ENCODE data around the gene CCDC142. TPM values are rescaled to one million over a fixed set of nuclear protein-coding genes. Genes with fewer than 3 reads are reported as not detected.

CCDC142 gene
- polyA plus RNA-seq, 6 donors from 2014 or later: 5.9 to 25.9 (median 12.0) TPM

- ATAC-seq (ENCODE audit: low read depth in 2 of 2): no peak
- Mint-ChIP-seq H3K4me3 (no peak overlapping the region), H3K27me3 (peaks cover 0 to 12% (median 0%) of the 10 kb centered on the region in 3 donors), H3K36me3 (no peaks in the 10 kb centered on the region), H3K9me3 (no peaks in the 10 kb centered on the region), H3K4me1 (peaks cover 20 to 40% (median 35%) of the 10 kb centered on the region in 3 donors), H3K27ac (peak overlapping the region in 2 of 6 donors; percentile 25 to 89)
- no peak for DNase-seq
These were observed 46.5 kb downstream of the CCDC142 start for GRCh38 chr2:74436111-74436805.

DNA sequence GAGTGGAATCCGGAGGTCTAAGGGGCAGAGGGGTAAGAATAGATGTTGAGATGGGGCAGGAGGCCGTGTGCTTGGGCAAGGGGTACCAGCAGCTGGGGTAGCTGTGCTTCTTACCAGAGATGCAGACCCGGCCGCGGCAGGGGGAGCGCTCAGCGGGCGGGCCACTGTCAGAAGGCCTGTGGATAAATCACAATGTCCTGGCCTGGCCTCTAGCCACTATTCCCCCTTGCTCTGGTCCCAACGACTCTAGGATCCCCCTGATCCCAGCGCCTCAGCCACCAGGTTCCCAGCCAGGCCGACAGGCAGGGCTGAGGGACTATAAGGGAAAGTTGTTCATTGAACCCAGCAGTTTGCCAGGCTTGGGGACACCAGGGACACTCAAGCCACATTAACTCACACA lies 52.3 kb downstream of the CCDC142 start:
- no peak overlapping the region for H3K4me3 Mint-ChIP-seq
- DNase-seq (no peak), ATAC-seq (ENCODE audit: low read depth in 2 of 2) (no peak)
- H3K36me3 Mint-ChIP-seq: no peaks in the 10 kb centered on the region
- peak overlapping the region in 1 of 6 donors; percentile 19 for H3K27ac Mint-ChIP-seq
- no peaks in the 10 kb centered on the region for H3K27me3 Mint-ChIP-seq
- no peaks in the 10 kb centered on the region for H3K9me3 Mint-ChIP-seq
- H3K4me1 Mint-ChIP-seq: peaks cover 0 to 4% (median 0%) of the 10 kb centered on the region in 3 donors

DNA sequence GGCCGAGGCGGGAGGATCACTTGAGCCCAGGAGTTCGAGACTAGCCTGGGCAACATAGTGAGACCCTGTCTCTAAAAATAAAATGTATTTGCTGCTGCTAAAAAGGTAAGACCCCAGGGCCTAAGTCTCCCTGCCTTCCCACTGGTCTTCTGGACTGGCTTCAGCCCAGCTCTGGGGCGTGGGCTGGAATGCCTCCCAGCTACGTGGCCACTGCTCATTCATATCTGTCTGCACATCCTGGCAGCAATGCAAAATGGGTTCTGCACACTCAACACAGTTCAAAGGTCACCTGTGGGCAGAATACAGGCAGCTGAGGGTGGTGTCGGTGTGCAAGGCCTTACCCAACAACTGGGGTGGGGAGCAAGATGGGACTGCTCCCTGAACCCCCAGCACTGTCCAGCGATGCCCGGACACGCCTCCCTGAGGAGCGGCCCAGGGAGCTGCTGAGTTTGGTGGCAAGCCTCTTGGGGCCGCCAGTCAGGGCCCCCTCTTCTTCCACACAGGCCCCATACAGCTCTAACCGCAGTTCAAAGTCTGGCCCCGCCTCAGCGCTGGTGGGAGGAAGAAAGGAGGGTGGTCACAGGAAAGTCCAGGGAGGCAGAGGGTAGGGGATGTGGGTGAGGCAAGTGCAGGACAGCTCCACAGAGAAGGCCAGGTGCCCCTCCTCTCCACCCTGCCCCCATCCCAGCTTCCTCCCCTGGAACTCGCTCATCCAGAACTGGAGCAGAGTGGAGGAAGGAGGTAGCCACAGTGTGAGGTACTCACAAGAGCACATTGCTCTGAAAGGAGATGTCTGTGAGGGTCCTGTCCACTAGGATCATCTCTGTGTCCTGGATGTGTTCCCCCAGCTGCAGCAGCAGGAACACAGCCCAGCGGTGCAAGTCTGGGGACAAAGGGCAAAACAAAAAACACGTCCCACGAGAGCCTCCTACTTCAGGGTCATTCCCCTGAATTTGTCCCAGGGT lies 53.0 kb downstream of the CCDC142 start:
- no peak for DNase-seq

GRCh38 chr2:74428675-74429074 lies 54.1 kb downstream of the CCDC142 start:
- Mint-ChIP-seq H3K4me3 (peak overlapping the region in 1 of 8 donors; percentile 41), H3K27me3 (no peaks in the 10 kb centered on the region), H3K27ac (no peak overlapping the region), H3K9me3 (no peaks in the 10 kb centered on the region), H3K36me3 (no peaks in the 10 kb centered on the region), H3K4me1 (peaks cover 0 to 4% (median 0%) of the 10 kb centered on the region in 3 donors)
- DNase-seq: no peak
- ATAC-seq (ENCODE audit: low read depth in 2 of 2): no peak

More for the DNA sequence above, 53.0 kb downstream of the CCDC142 start:
- peak overlapping the region in 1 of 6 donors; percentile 6 for H3K27ac Mint-ChIP-seq
- H3K4me3 Mint-ChIP-seq: no peak overlapping the region
- no peaks in the 10 kb centered on the region for H3K9me3 Mint-ChIP-seq
- no peaks in the 10 kb centered on the region for H3K36me3 Mint-ChIP-seq
- H3K4me1 Mint-ChIP-seq: peaks cover 0 to 4% (median 0%) of the 10 kb centered on the region in 3 donors
- ATAC-seq (ENCODE audit: low read depth in 2 of 2): no peak
- H3K27me3 Mint-ChIP-seq: no peaks in the 10 kb centered on the region

- H3K27me3 Mint-ChIP-seq: no peaks in the 10 kb centered on the region
- H3K9me3 Mint-ChIP-seq: no peaks in the 10 kb centered on the region
- peak overlapping the region in 2 of 6 donors; percentile 60 to 96 for H3K27ac Mint-ChIP-seq
- peaks cover 0 to 10% (median 9%) of the 10 kb centered on the region in 3 donors for H3K4me1 Mint-ChIP-seq
- DNase-seq (no peak), ATAC-seq (ENCODE audit: low read depth in 2 of 2) (no peak)
- no peaks in the 10 kb centered on the region for H3K36me3 Mint-ChIP-seq
- peak overlapping the region in 1 of 8 donors; percentile 41 for H3K4me3 Mint-ChIP-seq
These were observed 55.2 kb downstream of the CCDC142 start for GRCh38 chr2:74427551-74427950.

DNA sequence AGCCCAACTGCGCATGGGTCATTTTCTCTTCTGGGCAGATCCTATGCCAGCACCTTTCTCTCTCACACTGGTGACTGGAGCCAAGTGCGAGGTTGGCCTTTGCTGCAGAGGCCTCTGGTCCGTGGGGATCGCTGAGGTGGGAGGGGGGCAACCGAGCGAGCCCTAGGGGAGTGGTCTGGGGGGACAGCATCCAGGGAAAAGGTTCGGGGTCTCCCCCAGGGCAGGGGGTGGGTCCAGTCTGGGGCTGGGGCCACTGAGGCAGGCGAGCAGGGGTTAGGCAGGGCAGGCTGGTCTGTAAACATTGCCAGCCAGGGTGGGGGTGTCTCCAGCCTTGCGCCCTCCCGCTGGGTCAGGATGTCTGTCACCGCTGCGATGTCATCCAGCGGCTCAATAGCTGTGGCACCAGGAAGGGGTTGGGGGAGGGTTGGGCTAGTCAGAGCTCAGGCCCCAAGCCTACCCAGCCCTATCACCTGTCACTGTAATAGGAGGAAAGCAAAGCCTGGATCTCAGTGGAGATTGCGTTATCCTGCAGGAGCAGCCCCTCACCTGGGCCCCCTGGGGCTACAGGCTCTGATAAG lies 56.5 kb downstream of the CCDC142 start:
- Mint-ChIP-seq H3K27ac (peak overlapping the region in 1 of 6 donors; percentile 83), H3K4me3 (no peak overlapping the region), H3K9me3 (no peaks in the 10 kb centered on the region), H3K27me3 (no peaks in the 10 kb centered on the region), H3K4me1 (peaks cover 8 to 19% (median 9%) of the 10 kb centered on the region in 3 donors), H3K36me3 (no peaks in the 10 kb centered on the region)
- DNase-seq: no peak
- no peak for ATAC-seq (ENCODE audit: low read depth in 2 of 2)

- H3K27ac Mint-ChIP-seq: peak overlapping the region in 2 of 6 donors; percentile 15 to 49
- H3K27me3 Mint-ChIP-seq: no peaks in the 10 kb centered on the region
- DNase-seq (no peak), ATAC-seq (ENCODE audit: low read depth in 2 of 2) (no peak)
- peak overlapping the region in 1 of 8 donors; percentile 35 for H3K4me3 Mint-ChIP-seq
- no peaks in the 10 kb centered on the region for H3K9me3 Mint-ChIP-seq
- no peaks in the 10 kb centered on the region for H3K36me3 Mint-ChIP-seq
- H3K4me1 Mint-ChIP-seq: peaks cover 14 to 27% (median 14%) of the 10 kb centered on the region in 3 donors
These were observed 57.3 kb downstream of the CCDC142 start for GRCh38 chr2:74425523-74425922.

DNA sequence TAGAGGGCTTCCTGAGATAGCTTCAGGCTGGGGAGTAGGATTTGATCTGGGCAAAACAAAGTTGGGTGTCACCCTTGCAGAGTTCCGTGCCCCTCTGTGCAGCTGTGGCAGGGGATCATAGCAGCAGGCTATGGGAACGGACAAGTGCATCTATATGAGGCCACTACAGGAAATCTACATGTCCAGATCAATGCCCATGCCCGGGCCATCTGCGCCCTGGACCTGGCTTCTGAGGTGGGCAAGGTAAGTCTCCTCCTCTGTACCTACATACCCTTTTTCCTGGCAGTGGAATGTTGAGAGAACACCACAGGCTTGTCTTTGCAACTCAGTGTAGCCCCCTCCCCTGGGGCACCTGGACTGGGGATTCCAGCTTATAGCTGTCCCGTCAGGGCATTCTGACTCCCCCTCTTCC lies 57.8 kb downstream of the CCDC142 start:
- Mint-ChIP-seq H3K4me3 (peak overlapping the region in 2 of 8 donors; percentile 20 to 35), H3K27ac (peak overlapping the region in 2 of 6 donors; percentile 8 to 12), H3K9me3 (no peaks in the 10 kb centered on the region), H3K4me1 (peaks cover 19 to 32% (median 19%) of the 10 kb centered on the region in 3 donors), H3K27me3 (no peaks in the 10 kb centered on the region), H3K36me3 (no peaks in the 10 kb centered on the region)
- DNase-seq (no peak), ATAC-seq (ENCODE audit: low read depth in 2 of 2) (no peak)

- Mint-ChIP-seq H3K27ac (peak overlapping the region in 1 of 6 donors; percentile 73), H3K4me3 (peak overlapping the region in 2 of 8 donors; percentile 35 to 73)
These were observed 58.4 kb downstream of the CCDC142 start for GRCh38 chr2:74424139-74424992.

More at GRCh38 chr2:74424139-74424992, 58.4 kb downstream of the CCDC142 start:
- Mint-ChIP-seq H3K36me3 (no peaks in the 10 kb centered on the region), H3K9me3 (no peaks in the 10 kb centered on the region), H3K27me3 (no peaks in the 10 kb centered on the region), H3K4me1 (peaks cover 19 to 38% (median 23%) of the 10 kb centered on the region in 3 donors)
- ATAC-seq (ENCODE audit: low read depth in 2 of 2): no peak
- no peak for DNase-seq

Other genes with a start within 250 kb of the CCDC142 start
- under 1 TPM in 3 of 6 donors, not detected in 3; 0.44 to 0.82 (median 0.70) TPM for gene SLC4A5, start 139.6 kb downstream of the CCDC142 start, polyA plus RNA-seq (ENCODE audit: low read depth in 6 of 6)
- 10 to 100 TPM; 43.0 to 91.1 (median 60.2) TPM for gene DCTN1, start 102.7 kb downstream of the CCDC142 start, polyA plus RNA-seq (ENCODE audit: low read depth in 6 of 6)
- gene C2orf81, start 61.4 kb downstream of the CCDC142 start, polyA plus RNA-seq (ENCODE audit: low read depth in 6 of 6): 1 to 10 TPM; 3.7 to 8.8 (median 7.6) TPM
- gene WDR54, start 61.3 kb downstream of the CCDC142 start, polyA plus RNA-seq (ENCODE audit: low read depth in 6 of 6): 10 to 100 TPM; 40.8 to 79.4 (median 47.8) TPM
- gene RTKN, start 41.1 kb downstream of the CCDC142 start, polyA plus RNA-seq (ENCODE audit: low read depth in 6 of 6): 1 to 10 TPM in 4 of 6 donors, under 1 TPM in 1, not detected in 1; 0.97 to 2.1 (median 1.7) TPM
- 10 to 100 TPM in 2 of 6 donors, 1 to 10 TPM in 4; 5.5 to 16.5 (median 8.3) TPM for gene INO80B, start 27.9 kb downstream of the CCDC142 start, polyA plus RNA-seq (ENCODE audit: low read depth in 6 of 6)
- 10 to 100 TPM; 30.0 to 46.1 (median 41.3) TPM for gene WBP1, start 24.6 kb downstream of the CCDC142 start, polyA plus RNA-seq (ENCODE audit: low read depth in 6 of 6)
- 10 to 100 TPM; 26.6 to 42.1 (median 34.5) TPM for gene MOGS, start 17.6 kb downstream of the CCDC142 start, polyA plus RNA-seq (ENCODE audit: low read depth in 6 of 6)
- gene MRPL53, start 10.3 kb downstream of the CCDC142 start, polyA plus RNA-seq (ENCODE audit: low read depth in 6 of 6): 100 to 1,000 TPM in 5 of 6 donors, 10 to 100 TPM in 1; 76.6 to 172 (median 136) TPM
- gene TTC31, start 83 bp upstream of the CCDC142 start, polyA plus RNA-seq (ENCODE audit: low read depth in 6 of 6): 10 to 100 TPM; 20.7 to 31.8 (median 25.6) TPM
- gene LBX2, start 16.6 kb upstream of the CCDC142 start, polyA plus RNA-seq (ENCODE audit: low read depth in 6 of 6): not detected
- gene PCGF1, start 24.7 kb upstream of the CCDC142 start, polyA plus RNA-seq (ENCODE audit: low read depth in 6 of 6): 10 to 100 TPM in 5 of 6 donors, 1 to 10 TPM in 1; 8.9 to 17.0 (median 14.1) TPM
- not detected for gene TLX2, start 31.5 kb upstream of the CCDC142 start, polyA plus RNA-seq (ENCODE audit: low read depth in 6 of 6)
- not detected for gene DQX1, start 43.2 kb upstream of the CCDC142 start, polyA plus RNA-seq (ENCODE audit: low read depth in 6 of 6)
- 100 to 1,000 TPM in 3 of 6 donors, 10 to 100 TPM in 3; 83.3 to 155 (median 99.9) TPM for gene AUP1, start 46.7 kb upstream of the CCDC142 start, polyA plus RNA-seq (ENCODE audit: low read depth in 6 of 6)
- gene HTRA2, start 46.9 kb upstream of the CCDC142 start, polyA plus RNA-seq (ENCODE audit: low read depth in 6 of 6): 10 to 100 TPM; 33.0 to 52.0 (median 44.7) TPM
- under 1 TPM in 2 of 6 donors, not detected in 4; 0.25 to 0.29 TPM for gene LOXL3, start 70.9 kb upstream of the CCDC142 start, polyA plus RNA-seq (ENCODE audit: low read depth in 6 of 6)
- 10 to 100 TPM; 21.2 to 44.1 (median 34.3) TPM for gene DOK1, start 71.7 kb upstream of the CCDC142 start, polyA plus RNA-seq (ENCODE audit: low read depth in 6 of 6)
- not detected for gene M1AP, start 165.3 kb upstream of the CCDC142 start, polyA plus RNA-seq (ENCODE audit: low read depth in 6 of 6)
- gene SEMA4F, start 171.2 kb upstream of the CCDC142 start, polyA plus RNA-seq (ENCODE audit: low read depth in 6 of 6): 1 to 10 TPM; 4.3 to 8.5 (median 5.4) TPM